Measurements from ENCODE around the gene STEAP1B. TPM values are rescaled to one million over a fixed set of nuclear protein-coding genes. Genes with fewer than 3 reads are reported as not detected.

The STEAP1B gene
- total RNA-seq, 1 experiment from 2014 or later: 3.2 TPM

- TF ChIP-seq, protein P1, sequence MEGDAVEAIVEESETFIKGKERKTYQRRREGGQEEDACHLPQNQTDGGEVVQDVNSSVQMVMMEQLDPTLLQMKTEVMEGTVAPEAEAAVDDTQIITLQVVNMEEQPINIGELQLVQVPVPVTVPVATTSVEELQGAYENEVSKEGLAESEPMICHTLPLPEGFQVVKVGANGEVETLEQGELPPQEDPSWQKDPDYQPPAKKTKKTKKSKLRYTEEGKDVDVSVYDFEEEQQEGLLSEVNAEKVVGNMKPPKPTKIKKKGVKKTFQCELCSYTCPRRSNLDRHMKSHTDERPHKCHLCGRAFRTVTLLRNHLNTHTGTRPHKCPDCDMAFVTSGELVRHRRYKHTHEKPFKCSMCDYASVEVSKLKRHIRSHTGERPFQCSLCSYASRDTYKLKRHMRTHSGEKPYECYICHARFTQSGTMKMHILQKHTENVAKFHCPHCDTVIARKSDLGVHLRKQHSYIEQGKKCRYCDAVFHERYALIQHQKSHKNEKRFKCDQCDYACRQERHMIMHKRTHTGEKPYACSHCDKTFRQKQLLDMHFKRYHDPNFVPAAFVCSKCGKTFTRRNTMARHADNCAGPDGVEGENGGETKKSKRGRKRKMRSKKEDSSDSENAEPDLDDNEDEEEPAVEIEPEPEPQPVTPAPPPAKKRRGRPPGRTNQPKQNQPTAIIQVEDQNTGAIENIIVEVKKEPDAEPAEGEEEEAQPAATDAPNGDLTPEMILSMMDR (conservative IDR thresholded peaks at IDR 0.05): no peak
- WGBS (ENCODE audit: extremely low coverage, insufficient read length, low lambda C conversion rate): no CpG with 5 or more reads among the region's 4 CpGs
- Histone ChIP-seq H3K9me3 (ENCODE audit: control insufficient read depth, low read depth, low read length) (no peaks in the 10 kb centered on the region), H3K79me1 (ENCODE audit: insufficient read depth, low read depth, low read length, poor library complexity, severe bottlenecking) (no peaks in the 10 kb centered on the region), H3K4me1 (ENCODE audit: insufficient read depth, low read length) (no peaks in the 10 kb centered on the region; the same call in 1 of the 2 replicates), H3K14ac (ENCODE audit: insufficient read depth, low read length) (no peak overlapping the region), H3K4ac (ENCODE audit: low read depth, low read length) (no peak overlapping the region), H3K23ac (ENCODE audit: insufficient read length, low read depth, low read length) (no peak overlapping the region), H4K20me1 (ENCODE audit: control insufficient read depth, insufficient read depth, insufficient read length) (no peaks in the 10 kb centered on the region), H2BK12ac (ENCODE audit: insufficient read length, low read depth, low read length) (no peak overlapping the region), H3T11ph (ENCODE audit: low read length) (no peak overlapping the region), H2BK15ac (ENCODE audit: low read depth, low read length) (no peak overlapping the region), H2BK20ac (ENCODE audit: low read depth, low read length, poor library complexity, severe bottlenecking) (no peak overlapping the region), H2AFZ (ENCODE audit: low read length) (no peak overlapping the region), H3K4me2 (ENCODE audit: insufficient read depth, insufficient read length, low read length) (no peak overlapping the region), H3K79me2 (ENCODE audit: insufficient read depth, low read length) (no peaks in the 10 kb centered on the region), H2BK5ac (ENCODE audit: insufficient read length, low read length) (no peak overlapping the region), H3K27ac (ENCODE audit: insufficient read length, low read depth, low read length) (no peak overlapping the region), H2BK120ac (ENCODE audit: low read depth, low read length, poor library complexity, severe bottlenecking) (no peak overlapping the region), H3K27me3 (ENCODE audit: insufficient read depth, low read length) (no peaks in the 10 kb centered on the region), H4K5ac (ENCODE audit: insufficient read length, low read depth, low read length) (no peak overlapping the region), H4K8ac (replicated peaks; ENCODE audit: insufficient read length, low read depth, low read length) (no peak overlapping the region), H4K91ac (ENCODE audit: insufficient read length, low read depth, low read length) (no peak overlapping the region), H2AK5ac (ENCODE audit: insufficient read length, low read length) (no peak overlapping the region), H3K23me2 (ENCODE audit: insufficient read length, low read depth, low read length, poor library complexity, severe bottlenecking) (no peaks in the 10 kb centered on the region), H3K18ac (ENCODE audit: insufficient read length, low read depth, low read length) (no peak overlapping the region), H3K9ac (ENCODE audit: extremely low read depth, insufficient read length, low read length) (no peak overlapping the region), H3K56ac (ENCODE audit: insufficient read length, low read depth, low read length) (no peak overlapping the region)
- DNase-seq: no peak
- Mint-ChIP-seq H3K27me3 (ENCODE audit: low read depth) (no peaks in the 10 kb centered on the region), H3K27ac (no peak overlapping the region; a peak in 1 of 7 replicates), H3K36me3 (ENCODE audit: insufficient read depth in 1 of 3, low read depth in 3 of 3) (0 out of 7 replicates have a peak, but pooled peaks cover 0 to 1% (median 0%) of the 10 kb centered on the region in 3 experiments), H3K9me3 (no peaks in the 10 kb centered on the region), H3K4me3 (no peak overlapping the region), H3K4me1 (peaks cover 14 to 15% of the 10 kb centered on the region in 2 experiments)
Observed at GRCh38 chr7:22426463-22427094, 73.4 kb downstream of the STEAP1B start.
